Stomach (tissue), 9 donors: ENCODE measurements around the gene VAV2. TPM values are rescaled to one million over a fixed set of nuclear protein-coding genes. Genes with fewer than 3 reads are reported as not detected.

Experiments
- DNase-seq, 2 donors: peaks; one replicate each; pipeline versions ENCODE4 v3.0.0 to v3.0.0-alpha.2; 2013 to 2019
- H3K27ac ChIP-seq, 5 donors: fragments of 200-600 bp in 4 of 5; sonication (generic) in 4 of 5; one replicate each; pipeline ENCODE4 v1.5.1; 2013 to 2019; ENCODE audit warnings: mild to moderate bottlenecking in 1 of 5, moderate library complexity in 1 of 5
- H3K27me3 ChIP-seq, 3 donors: fragments of 200-600 bp; sonication (generic); one replicate each; pipeline ENCODE4 v1.5.1; 2017 to 2019; ENCODE audit warnings: mixed run types in 1 of 3
- H3K36me3 ChIP-seq, 4 donors: fragments of 200-600 bp; sonication (generic); 1 replicate in 3 of 4; 2 replicates in 1 of 4; pipeline ENCODE4 v1.5.1; 2016 to 2019
- H3K4me1 ChIP-seq, 4 donors: fragments of 200-600 bp; sonication (generic); one replicate each; pipeline ENCODE4 v1.5.1; 2016 to 2019
- H3K4me3 ChIP-seq, 4 donors: fragments of 200-600 bp; sonication (generic) in 3 of 4; one replicate each; pipeline ENCODE4 v1.5.1; 2016 to 2019; ENCODE audit warnings: mild to moderate bottlenecking in 1 of 4
- H3K9me3 ChIP-seq, 4 donors: fragments of 200-600 bp; sonication (generic); one replicate each; pipeline ENCODE4 v1.5.1; 2016 to 2019
- CTCF ChIP-seq, 7 experiments: fragments of 450-650 bp in 4 of 7; fragments of 200-600 bp in 3 of 7; sonication (generic) in 3 of 7; IDR thresholded peaks; one replicate each; pipeline ENCODE4 v1.5.1; 2016 to 2019; ENCODE audit warnings: antibody characterized with exemption in 7 of 7, control low read depth in 2 of 7, mild to moderate bottlenecking in 1 of 7
- EP300 ChIP-seq: sonication (generic); formaldehyde crosslinking; IDR thresholded peaks from one replicate; pipeline ENCODE4 v1.6.1; 2017; ENCODE audit warnings: antibody characterized with exemption
- POLR2A ChIP-seq, 4 donors: fragments of 450-650 bp; IDR thresholded peaks; one replicate each; pipeline ENCODE4 v1.6.1; 2016; ENCODE audit warnings: antibody characterized with exemption in 4 of 4, control low read depth in 2 of 4, mild to moderate bottlenecking in 1 of 4, moderate library complexity in 1 of 4
- POLR2AphosphoS5 ChIP-seq, 3 donors: sonication (generic); formaldehyde crosslinking; IDR thresholded peaks; one replicate each; pipeline ENCODE4 v1.6.1; 2016; ENCODE audit warnings: antibody characterized with exemption in 3 of 3
- WGBS, 5 donors: extraction: QIAGEN DNeasy Blood & Tissue Kit in 3 of 5; methylation state at CpG; one replicate each; pipeline versions ENCODE4 v1.1.5 to v1.1.7; 2013 to 2018; 5-methylcytosine and 5-hydroxymethylcytosine counted together
- intact Hi-C: fragments of 100-400 bp; cut with DNase I; formaldehyde crosslinking; loops from one replicate; pipeline ENCODE4 v1.15.1; 2023; ENCODE audit warnings: low total_unique reads
- polyA plus RNA-seq, 3 donors: library from polyadenylated mRNA; stranded (reverse); fragments of 200-250 nt; gene quantifications; one replicate each; pipeline ENCODE4 v1.2.3, GENCODE V29; 2013
- total RNA-seq, 5 donors: library from RNA; depleted of rRNA; stranded (reverse); fragments of >200 nt; gene quantifications; one replicate each; pipeline versions ENCODE4 v1.1.0 to v1.2.3, GENCODE V29; 2014 to 2016
- donor health status: healthy with polysubstance abuse.
- donor health status: Bipolar disorder and iron deficiency.
- donor health status: healthy.

Gene VAV2
- total and polyA plus RNA-seq, 8 donors: 4.1 to 14.2 (median 7.0) TPM

- H3K36me3 ChIP-seq: peaks cover 15 to 84% (median 53%) of the 10 kb centered on the region in 4 donors
- intact Hi-C loops: loop anchor here (10.0 kb wide), 1 partner anchor 315 kb away; no protein-coding TSS in a partner anchor
These were observed 212.4 kb downstream of the VAV2 start for GRCh38 chr9:133779516-133780403.

GRCh38 chr9:133779081-133779480 is 213.0 kb downstream of the VAV2 start:
- Histone ChIP-seq H3K27me3 (no peaks in the 10 kb centered on the region), H3K36me3 (peaks cover 20 to 84% (median 60%) of the 10 kb centered on the region in 4 donors), H3K4me3 (no peak overlapping the region), H3K9me3 (peaks cover 0 to 7% (median 3%) of the 10 kb centered on the region in 4 donors), H3K4me1 (no peaks in the 10 kb centered on the region), H3K27ac (no peak overlapping the region)
- no peak for DNase-seq
- WGBS, 5 donors: 87 to 92% (median 91%) methylated on average over 7 to 8 of the region's 8 CpGs
- intact Hi-C loops: no loop called here
- TF ChIP-seq EP300: no peak
- no peak for TF ChIP-seq CTCF (IDR thresholded peaks at IDR 0.05)
- no peak for TF ChIP-seq POLR2A (IDR thresholded peaks at IDR 0.05)
- TF ChIP-seq POLR2AphosphoS5 (IDR thresholded peaks at IDR 0.05): no peak

More at GRCh38 chr9:133779516-133780403, 212.4 kb downstream of the VAV2 start:
- TF ChIP-seq POLR2AphosphoS5 (IDR thresholded peaks at IDR 0.05): no peak
- TF ChIP-seq EP300: no peak
- TF ChIP-seq CTCF (IDR thresholded peaks at IDR 0.05): no peak
- no peak for TF ChIP-seq POLR2A (IDR thresholded peaks at IDR 0.05)
- Histone ChIP-seq H3K4me3 (no peak overlapping the region), H3K27me3 (no peaks in the 10 kb centered on the region), H3K27ac (no peak overlapping the region), H3K4me1 (no peaks in the 10 kb centered on the region), H3K9me3 (peaks cover 0 to under 1% (median 0%) of the 10 kb centered on the region in 4 donors)
- no peak for DNase-seq
- 85 to 93% (median 88%) methylated on average over 15 to 19 of the region's 19 CpGs for WGBS, 5 donors

GRCh38 chr9:133778336-133779013 is 213.6 kb downstream of the VAV2 start:
- no peaks in the 10 kb centered on the region for H3K27me3 ChIP-seq
- no peak overlapping the region for H3K27ac ChIP-seq
- H3K4me1 ChIP-seq: no peaks in the 10 kb centered on the region
- intact Hi-C loops: no loop called here
- no peak for DNase-seq
- peaks cover 0 to 12% (median 6%) of the 10 kb centered on the region in 4 donors for H3K9me3 ChIP-seq
- TF ChIP-seq POLR2AphosphoS5 (IDR thresholded peaks at IDR 0.05) (no peak), POLR2A (IDR thresholded peaks at IDR 0.05) (no peak), CTCF (IDR thresholded peaks at IDR 0.05) (no peak), EP300 (no peak)
- WGBS, 5 donors: 89 to 95% (median 90%) methylated on average over 13 to 20 of the region's 20 CpGs
- H3K36me3 ChIP-seq: peaks cover 20 to 88% (median 65%) of the 10 kb centered on the region in 4 donors
- no peak overlapping the region for H3K4me3 ChIP-seq

GRCh38 chr9:133777871-133778270 is 214.3 kb downstream of the VAV2 start:
- Histone ChIP-seq H3K27ac (no peak overlapping the region), H3K4me3 (no peak overlapping the region), H3K36me3 (peaks cover 20 to 87% (median 62%) of the 10 kb centered on the region in 4 donors), H3K4me1 (no peaks in the 10 kb centered on the region), H3K9me3 (peaks cover 0 to 12% (median 6%) of the 10 kb centered on the region in 4 donors), H3K27me3 (no peaks in the 10 kb centered on the region)
- intact Hi-C loops: no loop called here
- TF ChIP-seq POLR2A (IDR thresholded peaks at IDR 0.05) (no peak), CTCF (IDR thresholded peaks at IDR 0.05) (no peak), EP300 (no peak), POLR2AphosphoS5 (IDR thresholded peaks at IDR 0.05) (no peak)
- 93 to 97% (median 95%) methylated on average over 6 to 14 of the region's 14 CpGs for WGBS, 5 donors
- no peak for DNase-seq
